ENCODE measurements around the gene BNC2.

Gene BNC2

DNA sequence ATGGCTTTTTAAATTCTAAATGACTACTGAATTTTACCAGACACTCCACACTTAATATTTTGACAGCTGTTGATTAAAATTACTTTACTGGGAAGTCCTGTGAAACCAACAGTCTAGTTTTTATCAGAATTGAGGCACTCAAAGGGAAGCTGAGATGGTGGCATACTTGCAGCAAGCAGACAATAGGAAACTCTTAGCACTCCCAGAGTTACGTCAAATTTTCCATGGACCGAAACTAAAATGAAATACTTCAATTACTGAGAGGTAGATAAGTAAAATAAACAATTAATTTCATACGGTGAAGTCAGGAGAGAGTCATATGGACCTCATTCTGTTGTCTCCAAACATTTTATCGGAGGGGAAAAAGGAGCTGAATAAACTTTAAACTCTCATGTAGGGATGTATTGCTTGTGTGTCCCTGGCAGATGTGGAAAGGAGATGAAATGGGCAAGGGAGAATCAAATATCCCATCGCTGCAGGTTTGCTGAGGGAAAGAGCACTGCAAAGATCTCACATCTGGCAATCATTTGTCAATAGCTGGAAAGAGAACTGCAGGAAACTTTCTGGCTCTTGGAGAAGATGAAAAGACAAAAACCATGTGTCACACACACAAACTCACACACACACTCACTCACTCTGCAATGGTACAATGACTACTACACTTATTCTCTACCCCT is 189.4 kb downstream of the BNC2 start:
- FAIRE-seq (no peak), DNase-seq (ENCODE audit: insufficient read length) (no peak)
- TF ChIP-seq POLR2AphosphoS5 (IDR thresholded peaks at IDR 0.05; ENCODE audit: low read depth, low read length) (no peak), TAF1 (IDR thresholded peaks at IDR 0.05; ENCODE audit: borderline replicate concordance, low read depth, low read length) (no peak), POLR2A (IDR thresholded peaks at IDR 0.05; ENCODE audit: low read depth, low read length) (no peak)

GRCh38 chr9:16680541-16680940 is 189.9 kb downstream of the BNC2 start:
- DNase-seq (ENCODE audit: insufficient read length) (no peak), FAIRE-seq (no peak)
- TF ChIP-seq POLR2AphosphoS5 (IDR thresholded peaks at IDR 0.05; ENCODE audit: low read depth, low read length), result no peak
- no peak for TF ChIP-seq TAF1 (IDR thresholded peaks at IDR 0.05; ENCODE audit: borderline replicate concordance, low read depth, low read length)
- no peak for TF ChIP-seq POLR2A (IDR thresholded peaks at IDR 0.05; ENCODE audit: low read depth, low read length)

DNA sequence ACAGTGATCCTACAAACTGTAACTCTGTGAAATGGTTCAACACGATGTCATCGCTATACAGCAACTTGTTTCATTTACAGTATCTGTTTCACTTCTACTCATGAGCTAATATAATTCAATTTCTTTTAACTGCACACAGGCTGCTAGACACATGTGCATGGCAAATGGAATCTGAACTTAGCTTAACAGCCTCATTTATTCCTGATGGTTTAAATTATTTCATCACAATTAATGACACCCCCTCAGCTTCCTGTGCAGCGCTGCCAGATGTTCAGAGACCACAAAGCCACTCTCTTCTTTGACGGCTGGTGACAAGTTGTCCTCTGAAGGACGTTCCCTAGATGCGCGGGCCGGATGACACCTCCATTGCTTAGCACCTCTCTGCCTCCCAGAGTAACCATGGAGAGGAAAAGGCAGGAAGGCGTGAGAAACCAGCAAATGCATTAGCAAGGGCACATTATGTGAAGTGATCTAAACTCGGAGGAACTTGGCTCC is 191.1 kb downstream of the BNC2 start:
- TF ChIP-seq POLR2AphosphoS5 (IDR thresholded peaks at IDR 0.05; ENCODE audit: low read depth, low read length), result no peak
- TF ChIP-seq POLR2A (IDR thresholded peaks at IDR 0.05; ENCODE audit: low read depth, low read length), result no peak
- TF ChIP-seq TAF1 (IDR thresholded peaks at IDR 0.05; ENCODE audit: borderline replicate concordance, low read depth, low read length), result no peak
- FAIRE-seq (no peak), DNase-seq (ENCODE audit: insufficient read length) (no peak)

DNA sequence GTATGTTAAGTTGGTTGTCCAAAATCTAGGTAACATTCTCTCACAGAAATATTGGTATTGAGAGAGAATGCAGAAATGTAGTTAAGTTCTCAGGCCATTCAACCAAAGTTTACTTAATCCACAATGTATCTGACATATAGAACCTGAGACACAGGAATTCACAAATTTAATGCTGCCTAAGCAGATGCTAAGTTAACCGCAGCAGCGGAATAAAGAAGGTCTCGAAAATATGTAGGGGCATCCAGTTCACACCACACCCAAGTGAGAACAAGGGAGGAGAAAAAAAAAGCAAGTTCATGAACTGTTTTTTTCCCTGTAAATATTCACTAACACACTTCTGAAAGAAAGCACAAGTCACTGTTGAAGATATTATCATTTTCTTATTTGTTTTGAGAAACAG is 194.0 kb downstream of the BNC2 start:
- TF ChIP-seq POLR2AphosphoS5 (IDR thresholded peaks at IDR 0.05; ENCODE audit: low read depth, low read length) (no peak), TAF1 (IDR thresholded peaks at IDR 0.05; ENCODE audit: borderline replicate concordance, low read depth, low read length) (no peak), POLR2A (IDR thresholded peaks at IDR 0.05; ENCODE audit: low read depth, low read length) (no peak)
- DNase-seq (ENCODE audit: insufficient read length) (no peak), FAIRE-seq (no peak)

DNA sequence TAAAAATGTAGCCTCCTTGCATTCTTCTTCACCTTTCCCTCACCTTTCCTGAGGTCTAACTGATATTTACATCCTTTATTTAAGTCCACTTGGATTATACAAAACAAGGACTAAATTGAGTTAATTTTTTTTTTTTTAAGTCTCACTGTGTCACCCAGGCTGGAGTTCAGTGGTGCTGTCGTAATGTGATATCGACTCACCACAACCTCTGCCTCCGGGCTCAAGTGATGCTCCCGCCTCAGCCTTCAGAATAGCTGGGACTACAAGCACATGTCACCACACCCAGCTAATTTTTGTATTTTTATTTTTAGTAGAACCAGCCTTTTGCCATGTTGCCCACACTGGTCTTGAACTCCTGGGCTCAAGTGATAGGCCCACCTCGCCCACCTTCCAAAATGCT is 195.3 kb downstream of the BNC2 start:
- FAIRE-seq (no peak), DNase-seq (ENCODE audit: insufficient read length) (no peak)
- no peak for TF ChIP-seq TAF1 (IDR thresholded peaks at IDR 0.05; ENCODE audit: borderline replicate concordance, low read depth, low read length)
- no peak for TF ChIP-seq POLR2A (IDR thresholded peaks at IDR 0.05; ENCODE audit: low read depth, low read length)
- no peak for TF ChIP-seq POLR2AphosphoS5 (IDR thresholded peaks at IDR 0.05; ENCODE audit: low read depth, low read length)

DNA sequence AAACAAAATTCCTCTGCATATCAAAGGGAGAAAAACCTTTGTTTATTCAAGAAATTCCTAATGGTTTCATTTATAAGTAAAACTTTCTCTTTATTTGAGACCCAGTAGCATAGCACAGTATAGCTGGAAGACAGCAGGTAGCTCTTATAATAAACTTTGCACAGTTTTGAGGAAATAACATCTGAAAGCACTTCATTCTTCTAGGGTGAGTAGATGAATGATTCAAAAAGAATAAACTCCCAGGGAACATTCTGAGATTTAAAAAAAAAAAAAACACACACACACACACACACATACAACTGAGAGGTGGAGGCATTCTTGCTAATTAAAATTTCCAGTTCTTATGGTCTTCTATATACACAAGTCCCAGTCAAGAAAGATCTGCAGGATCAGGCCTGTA is 197.3 kb downstream of the BNC2 start:
- FAIRE-seq (no peak), DNase-seq (ENCODE audit: insufficient read length) (no peak)
- no peak for TF ChIP-seq POLR2A (IDR thresholded peaks at IDR 0.05; ENCODE audit: low read depth, low read length)
- no peak for TF ChIP-seq POLR2AphosphoS5 (IDR thresholded peaks at IDR 0.05; ENCODE audit: low read depth, low read length)

DNA sequence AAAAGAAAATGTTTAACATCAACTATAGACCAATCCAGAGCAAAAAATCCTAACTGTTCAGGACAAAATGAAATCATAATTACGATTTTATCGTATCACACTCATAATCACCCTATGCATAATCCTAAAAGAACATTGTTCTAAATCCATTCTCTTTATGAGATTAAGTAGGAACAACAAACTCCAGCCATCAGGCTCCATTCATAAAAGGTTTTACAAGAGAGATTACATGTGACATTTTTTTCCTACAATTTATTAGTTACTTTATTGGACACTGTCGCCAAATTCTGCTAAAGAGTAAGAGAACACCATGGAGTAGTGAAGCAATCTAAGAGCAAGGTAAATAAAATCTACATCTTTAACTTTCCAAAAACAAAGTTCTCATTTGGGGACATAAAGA is 198.0 kb downstream of the BNC2 start:
- DNase-seq (ENCODE audit: insufficient read length) (no peak), FAIRE-seq (no peak)
- TF ChIP-seq POLR2AphosphoS5 (IDR thresholded peaks at IDR 0.05; ENCODE audit: low read depth, low read length), result no peak
- no peak for TF ChIP-seq POLR2A (IDR thresholded peaks at IDR 0.05; ENCODE audit: low read depth, low read length)
- no peak for TF ChIP-seq TAF1 (IDR thresholded peaks at IDR 0.05; ENCODE audit: borderline replicate concordance, low read depth, low read length)

- FAIRE-seq, result no peak
- no peak for DNase-seq (ENCODE audit: insufficient read length)
- no peak for TF ChIP-seq TAF1 (IDR thresholded peaks at IDR 0.05; ENCODE audit: borderline replicate concordance, low read depth, low read length)
- no peak for TF ChIP-seq POLR2AphosphoS5 (IDR thresholded peaks at IDR 0.05; ENCODE audit: low read depth, low read length)
- no peak for TF ChIP-seq POLR2A (IDR thresholded peaks at IDR 0.05; ENCODE audit: low read depth, low read length)
Observed at GRCh38 chr9:16671591-16672137, 198.8 kb downstream of the BNC2 start.

- no peak for FAIRE-seq
- TF ChIP-seq POLR2A (IDR thresholded peaks at IDR 0.05; ENCODE audit: low read depth, low read length) (no peak), POLR2AphosphoS5 (IDR thresholded peaks at IDR 0.05; ENCODE audit: low read depth, low read length) (no peak), TAF1 (IDR thresholded peaks at IDR 0.05; ENCODE audit: borderline replicate concordance, low read depth, low read length) (no peak)
- DNase-seq (ENCODE audit: insufficient read length), result no peak
Observed at GRCh38 chr9:16670791-16671190, 199.7 kb downstream of the BNC2 start.

- FAIRE-seq, result no peak
- no peak for DNase-seq (ENCODE audit: insufficient read length)
- TF ChIP-seq TAF1 (IDR thresholded peaks at IDR 0.05; ENCODE audit: borderline replicate concordance, low read depth, low read length) (no peak), POLR2AphosphoS5 (IDR thresholded peaks at IDR 0.05; ENCODE audit: low read depth, low read length) (no peak), POLR2A (IDR thresholded peaks at IDR 0.05; ENCODE audit: low read depth, low read length) (no peak)
Observed at GRCh38 chr9:16668734-16669295, 201.7 kb downstream of the BNC2 start.

GRCh38 chr9:16664211-16664610 is 206.3 kb downstream of the BNC2 start:
- DNase-seq (ENCODE audit: insufficient read length), result no peak
- no peak for FAIRE-seq

GRCh38 chr9:16661816-16662215 is 208.7 kb downstream of the BNC2 start:
- no peak for DNase-seq (ENCODE audit: insufficient read length)
- no peak for TF ChIP-seq TAF1 (IDR thresholded peaks at IDR 0.05; ENCODE audit: borderline replicate concordance, low read depth, low read length)
- TF ChIP-seq POLR2A (IDR thresholded peaks at IDR 0.05; ENCODE audit: low read depth, low read length), result no peak
- TF ChIP-seq POLR2AphosphoS5 (IDR thresholded peaks at IDR 0.05; ENCODE audit: low read depth, low read length), result no peak
- FAIRE-seq, result no peak

More at GRCh38 chr9:16664211-16664610, 206.3 kb downstream of the BNC2 start:
- TF ChIP-seq POLR2AphosphoS5 (IDR thresholded peaks at IDR 0.05; ENCODE audit: low read depth, low read length) (no peak), POLR2A (IDR thresholded peaks at IDR 0.05; ENCODE audit: low read depth, low read length) (no peak), TAF1 (IDR thresholded peaks at IDR 0.05; ENCODE audit: borderline replicate concordance, low read depth, low read length) (no peak)

Measured in GM12892 (cell line).